NB4 (cell line): ENCODE data around the gene IL7R.

Experiments
- DNase-seq: peaks from one replicate; pipeline ENCODE4 v3.0.0; 2010; ENCODE audit warnings: low read depth
- H3K4me3 ChIP-seq: one replicate; pipeline ENCODE4 v1.5.1; 2011; ENCODE audit warnings: mild to moderate bottlenecking, low read depth, low read length, moderate library complexity
- CTCF ChIP-seq: IDR thresholded peaks from one replicate; pipeline ENCODE4 v1.5.1; 2012; ENCODE audit warnings: low read depth, low read length
- MAX ChIP-seq: IDR thresholded peaks from 2 replicates; pipeline ENCODE4 v1.6.1; 2011; ENCODE audit warnings: low read depth, low read length
- MYC ChIP-seq: IDR thresholded peaks from 2 replicates; pipeline ENCODE4 v1.6.1; 2011; ENCODE audit warnings: low read depth, low read length
- POLR2A ChIP-seq: IDR thresholded peaks from 2 replicates; pipeline ENCODE4 v1.6.1; 2011; ENCODE audit warnings: mild to moderate bottlenecking; ENCODE audit not compliant: insufficient read length; ENCODE audit errors: extremely low read depth

The IL7R gene

GRCh38 chr5:35859101-35859661 lies 2.5 kb downstream of the IL7R start:
- no peak for DNase-seq
- no peak for TF ChIP-seq MAX
- no peak for TF ChIP-seq CTCF
- TF ChIP-seq MYC, result no peak
- TF ChIP-seq POLR2A, result no peak
- H3K4me3 ChIP-seq, result no peak overlapping the region

GRCh38 chr5:35860686-35861085 lies 4.0 kb downstream of the IL7R start:
- no peak for TF ChIP-seq CTCF
- no peak for TF ChIP-seq POLR2A
- no peak for TF ChIP-seq MYC
- no peak for TF ChIP-seq MAX
- DNase-seq, result no peak
- no peak overlapping the region for H3K4me3 ChIP-seq

GRCh38 chr5:35861718-35862117 lies 5.0 kb downstream of the IL7R start:
- DNase-seq, result no peak
- no peak overlapping the region for H3K4me3 ChIP-seq
- no peak for TF ChIP-seq MAX
- no peak for TF ChIP-seq POLR2A
- TF ChIP-seq CTCF, result no peak
- no peak for TF ChIP-seq MYC

- DNase-seq, result no peak
- H3K4me3 ChIP-seq, result no peak overlapping the region
- TF ChIP-seq POLR2A (no peak), MYC (no peak), MAX (no peak), CTCF (no peak)
These were observed 5.4 kb downstream of the IL7R start for GRCh38 chr5:35862126-35862525.

GRCh38 chr5:35863159-35863558 lies 6.5 kb downstream of the IL7R start:
- no peak overlapping the region for H3K4me3 ChIP-seq
- TF ChIP-seq MAX (no peak; the same call in 1 of the 2 replicates), POLR2A (no peak), CTCF (no peak), MYC (no peak)
- DNase-seq, result peak; percentile 30
